ENCODE results near the gene EIF3A.

Gene EIF3A

DNA sequence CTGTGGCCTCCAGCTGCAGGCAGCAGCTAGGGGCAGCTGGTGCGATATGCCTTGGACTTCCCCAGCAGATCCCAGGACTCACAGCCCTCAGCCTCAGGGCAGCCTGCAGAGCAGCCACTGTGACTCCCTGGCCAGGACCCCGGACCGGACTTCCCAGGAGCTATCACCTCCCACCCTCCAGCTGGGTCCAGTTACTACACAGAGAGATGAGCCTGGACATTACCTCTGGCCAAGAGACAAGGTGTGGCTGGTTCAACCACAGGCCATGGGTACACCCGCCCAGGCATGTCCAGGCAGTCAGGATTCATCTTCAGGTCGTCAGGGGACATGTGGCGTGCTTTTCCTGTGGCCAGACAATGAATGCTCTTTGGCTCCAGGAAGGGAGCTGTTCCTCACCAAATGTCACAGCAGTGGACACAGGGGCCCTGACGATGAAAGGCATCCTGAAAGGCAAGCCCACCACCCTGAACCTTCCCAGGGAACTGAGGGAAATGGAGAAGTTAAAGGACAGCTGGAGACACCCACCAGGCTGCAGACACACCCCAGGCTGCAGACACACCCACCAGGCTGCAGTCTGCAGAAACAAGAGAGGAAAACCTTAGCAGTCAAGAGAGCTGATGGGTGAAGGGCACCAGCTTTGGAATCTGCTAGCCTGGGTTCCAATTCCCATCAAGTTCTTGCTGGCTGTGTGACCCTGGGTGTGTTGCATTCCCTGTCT lies 76.9 kb downstream of the EIF3A start:
- no peak for DNase-seq

DNA sequence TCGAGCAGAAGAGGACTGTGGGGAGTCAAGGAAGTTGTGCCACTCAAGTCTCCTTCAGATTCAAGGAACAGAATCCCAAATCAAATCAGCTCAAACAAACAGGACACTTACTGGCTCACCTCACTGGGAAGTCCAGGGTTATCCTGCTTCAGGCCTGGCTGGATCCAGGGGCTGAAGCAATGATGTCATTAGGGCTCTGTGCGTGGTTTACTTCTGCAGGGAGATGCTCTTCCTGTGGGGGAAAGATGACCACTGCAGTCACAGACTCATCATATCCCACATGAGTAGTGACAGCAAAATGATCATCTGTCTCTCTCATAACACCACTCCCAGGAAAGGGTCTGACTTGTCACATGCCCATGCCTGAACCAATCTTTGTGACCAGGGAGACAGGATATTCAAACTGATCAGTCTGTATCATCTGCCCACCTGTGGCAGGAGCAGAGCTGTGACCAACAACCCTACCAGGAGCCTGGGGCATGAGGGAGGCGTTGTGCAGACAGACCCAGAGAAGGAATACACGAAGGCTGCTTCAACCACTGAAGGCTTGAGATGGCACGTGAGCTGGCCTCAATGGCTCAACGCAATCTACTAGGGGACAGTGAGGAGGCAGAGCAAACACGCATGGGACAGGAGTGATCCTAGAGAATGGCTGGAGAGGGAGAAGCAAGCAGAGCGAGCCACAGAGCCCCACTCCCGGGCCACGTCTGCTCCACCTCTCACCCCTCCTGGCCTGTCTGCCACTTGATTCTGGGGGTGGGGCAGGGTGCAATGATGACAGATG lies 78.7 kb downstream of the EIF3A start:
- DNase-seq: no peak

DNA sequence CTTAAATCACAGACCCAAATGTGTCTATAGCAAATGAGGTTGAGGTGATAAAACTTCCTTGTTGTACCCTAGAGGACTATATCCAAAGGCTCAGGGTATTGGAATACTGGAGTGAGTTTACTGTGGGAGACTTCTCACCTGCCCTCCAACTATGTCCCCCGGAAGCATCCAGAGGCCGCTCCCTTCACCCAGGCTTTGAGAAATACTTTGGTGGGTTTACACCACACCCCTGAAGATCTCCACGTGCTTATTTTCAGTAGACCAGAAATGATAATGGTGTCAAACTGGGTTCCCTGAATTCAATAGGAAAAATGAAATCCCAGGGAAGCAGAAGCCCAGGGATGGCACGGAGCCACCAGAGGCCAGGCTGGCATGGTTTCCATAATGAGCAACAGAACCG lies 82.4 kb downstream of the EIF3A start:
- DNase-seq: no peak

DNA sequence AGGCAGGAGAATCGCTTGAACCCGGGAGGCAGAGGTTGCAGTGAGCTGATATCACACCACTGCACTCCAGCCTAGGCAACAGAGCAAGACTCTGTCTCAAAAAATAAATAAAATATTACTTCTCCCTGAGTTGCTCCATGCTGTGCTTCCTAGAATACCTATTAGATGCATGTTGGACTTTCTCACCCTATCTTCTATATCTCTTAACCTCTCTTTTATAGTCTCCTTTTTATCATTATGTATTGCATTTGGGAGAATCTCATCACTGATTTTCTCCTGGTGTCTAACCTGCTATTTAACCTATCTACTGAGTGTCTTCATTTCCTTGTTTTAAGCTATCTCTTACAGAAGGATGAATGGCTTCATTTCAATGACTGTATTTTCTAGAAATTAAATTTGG lies 83.2 kb downstream of the EIF3A start:
- no peak for DNase-seq

DNA sequence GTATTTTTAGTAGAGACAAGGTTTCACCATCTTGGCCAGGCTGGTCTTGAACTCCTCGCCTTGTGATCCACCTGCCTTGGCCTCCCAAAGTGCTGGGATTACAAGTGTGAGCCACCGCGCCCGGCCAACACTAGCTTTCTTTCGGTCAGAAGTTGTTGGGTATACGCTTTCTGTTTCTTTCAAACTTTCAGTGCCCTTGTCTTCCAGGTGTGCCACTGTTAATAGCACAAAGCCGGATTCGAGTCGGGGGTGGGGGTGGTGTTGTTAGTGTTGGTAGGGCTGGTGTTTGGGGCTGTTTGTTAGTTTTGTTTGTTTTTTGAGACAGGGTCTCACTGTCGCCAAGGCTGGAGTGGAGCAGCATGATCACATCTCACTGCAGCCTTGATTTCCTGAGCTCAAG lies 84.9 kb downstream of the EIF3A start:
- DNase-seq: no peak

DNA sequence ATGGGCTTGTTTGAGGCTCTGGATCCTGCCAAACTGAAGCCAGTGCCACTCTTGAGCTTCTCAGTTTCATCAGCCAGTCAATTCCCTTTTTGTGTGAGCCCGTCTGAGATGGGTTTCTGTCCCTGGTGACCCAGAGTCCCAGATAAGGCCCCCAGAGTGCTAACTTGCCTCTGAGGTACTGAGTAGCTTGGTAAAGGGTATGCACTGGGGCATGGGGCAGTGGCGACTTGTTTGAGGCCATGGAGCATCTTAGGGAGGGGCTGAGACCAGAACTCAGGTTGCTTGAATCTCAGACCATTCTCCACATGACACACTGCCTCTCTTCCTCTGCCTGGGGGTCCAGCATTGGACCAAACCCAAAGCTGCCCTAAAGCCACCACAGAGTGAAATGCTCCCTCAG lies 86.3 kb downstream of the EIF3A start:
- no peak for DNase-seq

DNA sequence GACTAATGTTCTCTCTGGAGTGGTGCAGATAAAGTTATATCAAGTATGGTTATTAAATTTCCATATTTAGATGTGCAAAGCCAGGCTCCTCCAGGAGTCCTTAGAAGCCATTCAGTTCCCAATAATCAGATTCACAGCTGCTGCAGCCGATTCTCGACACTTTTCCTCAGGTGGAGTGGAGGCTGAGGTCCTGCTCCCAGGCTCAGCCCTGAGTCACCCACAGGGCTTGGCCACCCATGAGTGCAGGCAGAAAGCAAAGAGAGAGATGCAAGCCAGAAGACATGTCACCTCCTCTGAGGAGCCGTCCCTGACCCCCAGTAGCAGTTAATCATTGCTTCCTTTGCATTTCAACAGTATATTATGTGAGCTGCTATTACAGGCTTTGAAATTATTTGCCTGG lies 87.4 kb downstream of the EIF3A start:
- no peak for DNase-seq

DNA sequence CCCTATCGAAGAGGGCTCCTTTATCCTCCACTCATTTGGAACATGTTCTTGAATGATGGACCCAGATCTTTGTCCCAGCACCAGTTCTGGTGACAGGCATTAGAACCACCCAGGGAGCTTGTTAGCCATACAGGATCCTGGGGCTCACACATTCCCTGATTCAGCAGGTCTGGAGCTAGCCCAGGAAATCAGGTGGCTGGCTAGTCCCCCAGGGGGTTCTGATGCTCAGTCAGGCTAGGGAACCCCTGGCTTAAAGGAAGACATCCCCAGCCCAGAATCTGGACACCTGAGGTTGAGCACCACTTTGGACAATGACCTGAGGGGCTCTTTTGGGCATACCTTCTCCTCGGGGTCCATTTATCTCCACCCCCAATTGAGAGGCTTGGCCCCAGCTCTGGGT lies 88.1 kb downstream of the EIF3A start:
- no peak for DNase-seq

DNA sequence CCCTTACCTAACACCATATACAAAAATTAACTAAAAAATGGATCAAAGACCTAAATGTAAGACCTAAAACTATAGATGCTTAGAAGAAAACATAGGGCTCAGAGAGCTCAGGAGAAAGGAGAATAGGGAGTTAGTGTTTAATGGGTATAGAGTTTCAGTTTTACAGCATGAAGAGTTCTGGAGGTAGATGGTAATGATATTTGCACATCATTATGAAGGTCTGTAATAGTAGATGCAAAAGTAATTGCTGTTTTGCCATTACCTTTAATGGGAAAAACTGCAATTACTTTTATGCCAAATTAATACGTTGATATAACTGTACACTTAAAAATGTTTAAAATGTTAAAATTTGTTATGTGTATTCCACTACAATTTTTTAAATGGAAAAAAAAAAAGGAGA lies 90.3 kb downstream of the EIF3A start:
- no peak for DNase-seq

DNA sequence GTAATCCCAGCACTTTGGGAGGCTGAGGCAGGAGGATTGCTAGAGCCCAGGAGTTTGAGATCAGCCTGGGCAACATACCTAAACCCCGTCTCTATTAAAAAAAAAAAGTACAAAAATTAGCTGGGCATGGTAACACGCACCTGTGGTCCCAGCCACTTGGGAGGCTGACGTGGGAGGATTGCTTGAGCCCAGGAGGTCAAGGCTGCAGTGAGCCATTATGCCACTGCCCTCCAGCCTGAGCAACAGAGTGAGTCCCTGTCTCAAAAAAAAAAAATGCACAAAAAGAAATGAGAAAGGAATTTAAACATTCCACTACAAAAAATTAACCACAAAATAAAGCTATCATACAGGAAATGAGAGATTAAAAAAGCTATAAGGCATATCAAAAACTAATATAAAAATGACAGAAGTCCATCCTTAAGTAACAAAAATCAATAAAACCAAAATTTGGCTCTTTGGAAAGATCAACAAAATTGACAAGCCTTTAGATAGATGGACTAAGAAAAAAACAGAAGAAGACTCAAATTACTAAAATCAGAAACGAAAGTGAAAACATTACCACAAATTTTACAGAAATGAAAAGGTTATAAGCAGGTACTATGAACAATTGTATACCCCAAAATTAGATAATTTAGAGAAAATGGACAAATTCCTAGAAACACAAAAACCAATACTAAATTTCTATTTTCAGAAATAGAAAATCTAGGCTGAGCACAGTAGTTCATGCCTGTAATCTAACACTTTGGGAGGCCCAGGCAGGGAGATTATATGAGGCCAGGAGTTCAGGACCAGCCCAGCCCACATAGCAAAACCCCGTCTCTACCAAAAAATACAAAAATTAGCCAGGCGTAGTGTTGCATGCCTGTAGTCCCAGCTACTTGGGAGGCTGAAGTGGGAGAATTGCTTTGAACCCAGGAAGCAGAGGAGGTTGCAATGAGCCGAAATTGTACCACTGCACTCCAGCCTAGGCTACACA lies 93.5 kb downstream of the EIF3A start:
- no peak for DNase-seq

DNA sequence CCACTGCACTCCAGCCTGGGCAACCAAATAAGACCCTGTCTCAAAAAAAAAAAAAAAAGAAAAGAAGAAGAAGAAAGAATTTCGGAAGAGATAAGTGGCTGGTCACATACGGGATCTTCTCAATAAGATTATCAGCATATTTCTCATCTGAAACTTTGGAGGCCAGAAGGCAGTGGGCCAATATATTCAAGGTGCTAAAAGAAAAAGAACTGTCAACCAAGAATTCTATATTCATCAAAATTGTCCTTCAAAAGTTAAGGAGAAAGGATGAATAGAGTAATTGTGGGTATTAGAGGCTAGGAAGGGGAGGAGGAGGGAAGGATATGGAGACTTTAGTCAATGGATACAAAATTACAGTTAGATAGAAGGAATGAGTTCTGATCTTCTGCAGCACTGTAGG lies 95.0 kb downstream of the EIF3A start:
- DNase-seq: no peak
